HFFc6 (cell line): Measurements from ENCODE around the gene DPYSL5. TPM values are rescaled to one million over a fixed set of nuclear protein-coding genes. Genes with fewer than 3 reads are reported as not detected.

ENCODE experiments used
- DNase-seq: peaks from one replicate; pipeline ENCODE4 v3.0.0-alpha.2; 2018
- H3K27ac Mint-ChIP-seq: 2 replicates; pipeline ENCODE4 v1.8.0; 2020; ENCODE audit warnings: mild to moderate bottlenecking, mixed read lengths
- H3K27me3 Mint-ChIP-seq: 2 replicates; pipeline ENCODE4 v1.8.0; 2021; ENCODE audit warnings: mild to moderate bottlenecking, moderate library complexity, mixed read lengths; ENCODE audit not compliant: insufficient read depth
- H3K36me3 Mint-ChIP-seq: 2 replicates; pipeline ENCODE4 v1.8.0; 2021; ENCODE audit warnings: low read depth, mixed read lengths
- H3K4me1 Mint-ChIP-seq: 2 replicates; pipeline ENCODE4 v1.8.0; 2020; ENCODE audit warnings: low read depth, mixed read lengths
- H3K4me3 Mint-ChIP-seq: 2 replicates; pipeline ENCODE4 v1.8.0; 2020; ENCODE audit warnings: mild to moderate bottlenecking, moderate library complexity, mixed read lengths
- H3K9me3 Mint-ChIP-seq: 2 replicates; pipeline ENCODE4 v1.8.0; 2020; ENCODE audit warnings: mild to moderate bottlenecking, mixed read lengths
- CTCF ChIP-seq: fragments of 200-600 bp; sonication (generic); IDR thresholded peaks from 2 replicates; pipeline ENCODE4 v1.5.0; 2021; ENCODE audit warnings: antibody characterized with exemption, mild to moderate bottlenecking
- total RNA-seq, 6 experiments: library from RNA; stranded (reverse); fragmentation: NEBNext Ultra II Directional; extraction: Animal tissue kit (Norgen Biotek cat#: 25700); gene quantifications; 2 replicates in 1 of 6; 3 replicates in 5 of 6; pipeline ENCODE4 v1.2.3, GENCODE V29; 2021

The DPYSL5 gene
- total RNA-seq, 6 experiments from 2014 or later: not detected

GRCh38 chr2:26913999-26914658, 66.2 kb downstream of the DPYSL5 start:
- TF ChIP-seq CTCF: no peak
- Mint-ChIP-seq H3K27ac (no peak overlapping the region), H3K9me3 (no peaks in the 10 kb centered on the region; the same call in 1 of the 2 replicates), H3K4me1 (no peaks in the 10 kb centered on the region), H3K36me3 (no peaks in the 10 kb centered on the region), H3K4me3 (no peak overlapping the region), H3K27me3 (peaks cover 39% of the 10 kb centered on the region)
- DNase-seq: no peak

GRCh38 chr2:26914659-26915310, 66.9 kb downstream of the DPYSL5 start:
- no peak for DNase-seq
- H3K9me3 Mint-ChIP-seq: no peaks in the 10 kb centered on the region; the same call in 1 of the 2 replicates
- H3K4me1 Mint-ChIP-seq: no peaks in the 10 kb centered on the region
- H3K27me3 Mint-ChIP-seq: peaks cover 38% of the 10 kb centered on the region
- no peak for TF ChIP-seq CTCF
- H3K36me3 Mint-ChIP-seq: no peaks in the 10 kb centered on the region
- no peak overlapping the region for H3K4me3 Mint-ChIP-seq
- H3K27ac Mint-ChIP-seq: no peak overlapping the region

- H3K27me3 Mint-ChIP-seq: peaks cover 38% of the 10 kb centered on the region
- no peak for TF ChIP-seq CTCF
- H3K36me3 Mint-ChIP-seq: no peaks in the 10 kb centered on the region
- H3K4me1 Mint-ChIP-seq: no peaks in the 10 kb centered on the region
- no peak overlapping the region for H3K27ac Mint-ChIP-seq
- no peak for DNase-seq
- no peak overlapping the region for H3K4me3 Mint-ChIP-seq
- no peaks in the 10 kb centered on the region; the same call in 1 of the 2 replicates for H3K9me3 Mint-ChIP-seq
Measured at GRCh38 chr2:26915316-26915715, 67.4 kb downstream of the DPYSL5 start.

GRCh38 chr2:26916128-26916692, 68.3 kb downstream of the DPYSL5 start:
- DNase-seq: no peak

More at GRCh38 chr2:26916128-26916692, 68.3 kb downstream of the DPYSL5 start:
- Mint-ChIP-seq H3K4me1 (no peaks in the 10 kb centered on the region), H3K27ac (no peak overlapping the region), H3K9me3 (no peaks in the 10 kb centered on the region), H3K27me3 (peaks cover 32% of the 10 kb centered on the region), H3K36me3 (no peaks in the 10 kb centered on the region), H3K4me3 (no peak overlapping the region)
- no peak for TF ChIP-seq CTCF
